Fibroblast of lung (primary cell): ENCODE measurements around the gene LDB1.

Experiments
- EZH2 ChIP-seq: IDR thresholded peaks from 2 replicates; pipeline ENCODE4 v1.5.1; 2012; ENCODE audit warnings: low read length, control low read depth, mild to moderate bottlenecking; ENCODE audit errors: missing control alignments
- TF ChIP-seq, protein P1 (sequence below), 2 donors: IDR thresholded peaks in 1 of 2; conservative IDR thresholded peaks in 1 of 2; 1 replicate in 1 of 2; 2 replicates in 1 of 2; pipeline ENCODE4 v1.5.1; 2011 to 2012; ENCODE audit warnings: low read length in 2 of 2, control low read depth in 1 of 2, inconsistent platforms in 1 of 2, low read depth in 1 of 2, mild to moderate bottlenecking in 1 of 2

- TF ChIP-seq, protein P1, sequence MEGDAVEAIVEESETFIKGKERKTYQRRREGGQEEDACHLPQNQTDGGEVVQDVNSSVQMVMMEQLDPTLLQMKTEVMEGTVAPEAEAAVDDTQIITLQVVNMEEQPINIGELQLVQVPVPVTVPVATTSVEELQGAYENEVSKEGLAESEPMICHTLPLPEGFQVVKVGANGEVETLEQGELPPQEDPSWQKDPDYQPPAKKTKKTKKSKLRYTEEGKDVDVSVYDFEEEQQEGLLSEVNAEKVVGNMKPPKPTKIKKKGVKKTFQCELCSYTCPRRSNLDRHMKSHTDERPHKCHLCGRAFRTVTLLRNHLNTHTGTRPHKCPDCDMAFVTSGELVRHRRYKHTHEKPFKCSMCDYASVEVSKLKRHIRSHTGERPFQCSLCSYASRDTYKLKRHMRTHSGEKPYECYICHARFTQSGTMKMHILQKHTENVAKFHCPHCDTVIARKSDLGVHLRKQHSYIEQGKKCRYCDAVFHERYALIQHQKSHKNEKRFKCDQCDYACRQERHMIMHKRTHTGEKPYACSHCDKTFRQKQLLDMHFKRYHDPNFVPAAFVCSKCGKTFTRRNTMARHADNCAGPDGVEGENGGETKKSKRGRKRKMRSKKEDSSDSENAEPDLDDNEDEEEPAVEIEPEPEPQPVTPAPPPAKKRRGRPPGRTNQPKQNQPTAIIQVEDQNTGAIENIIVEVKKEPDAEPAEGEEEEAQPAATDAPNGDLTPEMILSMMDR (conservative IDR thresholded peaks at IDR 0.05 in 1 of 2, IDR thresholded peaks at IDR 0.05 in 1 of 2; ENCODE audit: low read depth in 1 of 2, low read length in 2 of 2): no peak
- TF ChIP-seq EZH2: no peak
Measured at GRCh38 chr10:102106998-102107397, 13.2 kb downstream of the LDB1 start.
